OCI-LY7 (cell line): ENCODE data around the gene SDCCAG8. TPM values are rescaled to one million over a fixed set of nuclear protein-coding genes. Genes with fewer than 3 reads are reported as not detected.

Experiments
- BruUV-seq: library from RNA; stranded (reverse); fragments of 400-500 nt; replicated peaks from 2 replicates; lab custom pipeline; 2021; lab: Mats Ljungman, UMichigan
- CTCF ChIA-PET: fragments of 300-600 bp; sonication (Branson Sonifier 250); formaldehyde crosslinking; loops from one replicate; lab custom pipeline; 2022; ENCODE audit warnings: antibody characterized with exemption; ENCODE audit not compliant: unreplicated experiment; lab: Charles Lee
- POLR2A ChIA-PET: fragments of 300-600 bp; sonication (Branson Sonifier 250); formaldehyde crosslinking; loops from one replicate; lab custom pipeline; 2022; ENCODE audit warnings: antibody characterized with exemption; lab: Charles Lee
- DNase-seq: peaks from one replicate; pipeline ENCODE4 v3.0.0-alpha.2; 2015; ENCODE audit warnings: low spot score
- H2AFZ ChIP-seq: fragments of 200-600 bp; sonication (generic), shearing (Covaris generic); 2 replicates; pipeline ENCODE4 v1.6.1; 2014; ENCODE audit warnings: mild to moderate bottlenecking, antibody characterized with exemption, low read length, moderate library complexity
- H3K27ac ChIP-seq: fragments of 200-600 bp; sonication (generic); 2 replicates; pipeline ENCODE4 v1.5.1; 2014; ENCODE audit warnings: mixed run types, low read depth, mild to moderate bottlenecking, moderate library complexity, low read length, inconsistent platforms; ENCODE audit not compliant: poor library complexity, severe bottlenecking
- H3K36me3 ChIP-seq: fragments of 200-600 bp; sonication (generic); 2 replicates; pipeline ENCODE4 v1.6.1; 2014; ENCODE audit warnings: mild to moderate bottlenecking, antibody characterized with exemption, low read length, moderate library complexity, mixed read lengths; ENCODE audit not compliant: insufficient read depth
- H3K4me1 ChIP-seq: fragments of 200-600 bp; sonication (generic); 2 replicates; pipeline ENCODE4 v1.5.1; 2014; ENCODE audit warnings: mild to moderate bottlenecking, low read length; ENCODE audit not compliant: insufficient read depth, poor library complexity, severe bottlenecking
- H3K4me2 ChIP-seq: fragments of 200-600 bp; sonication (generic); 2 replicates; pipeline ENCODE4 v1.6.1; 2014; ENCODE audit warnings: mild to moderate bottlenecking, low read length
- H3K4me3 ChIP-seq: fragments of 200-600 bp; sonication (generic); 2 replicates; pipeline ENCODE4 v1.5.1; 2014; ENCODE audit warnings: mild to moderate bottlenecking, low read depth, low read length; ENCODE audit not compliant: poor library complexity, severe bottlenecking
- H3K79me2 ChIP-seq: fragments of 200-600 bp; sonication (generic); 2 replicates; pipeline ENCODE4 v1.6.1; 2016; ENCODE audit warnings: low read depth, mild to moderate bottlenecking, low read length, moderate library complexity, mixed read lengths; ENCODE audit not compliant: insufficient read depth
- H3K9me2 ChIP-seq: fragments of 200-600 bp; sonication (generic); 2 replicates; pipeline ENCODE4 v1.6.1; 2016; ENCODE audit warnings: mild to moderate bottlenecking, low read length, mixed read lengths; ENCODE audit not compliant: insufficient read depth
- H3K9me3 ChIP-seq: fragments of 200-600 bp; sonication (generic); 2 replicates; pipeline ENCODE4 v1.6.1; 2014; ENCODE audit warnings: mild to moderate bottlenecking, mixed run types, low read length, mixed read lengths
- H4K20me1 ChIP-seq: fragments of 200-600 bp; sonication (generic); 2 replicates; pipeline ENCODE4 v1.6.1; 2014; ENCODE audit warnings: mild to moderate bottlenecking, antibody characterized with exemption, low read length, moderate library complexity, mixed read lengths; ENCODE audit not compliant: insufficient read depth
- EZH2phosphoT487 ChIP-seq: fragments of 200-600 bp; sonication (generic); IDR thresholded peaks from 2 replicates; pipeline ENCODE4 v1.6.1; 2018; ENCODE audit warnings: low read depth, borderline replicate concordance, mild to moderate bottlenecking, mixed run types, antibody characterized with exemption, low read length, moderate library complexity, mixed read lengths
- intact Hi-C: fragments of 100-400 bp; cut with micrococcal nuclease; formaldehyde crosslinking; loops from one replicate; pipeline ENCODE4 v1.10.0; 2022; ENCODE audit not compliant: unreplicated experiment
- total RNA-seq, 2 experiments: library from RNA; depleted of rRNA in 1 of 2; stranded (reverse); fragments of >200 nt in 1 of 2; shearing (Covaris generic) in 1 of 2; gene quantifications; 2 replicates each; pipeline ENCODE4 v1.2.3, GENCODE V29; 2014 to 2022
- TF ChIP-seq, protein P1 (sequence below): fragments of 200-600 bp; sonication (generic); conservative IDR thresholded peaks from 2 replicates; pipeline ENCODE4 v1.5.1; 2014; ENCODE audit warnings: mild to moderate bottlenecking, antibody characterized with exemption, low read length, moderate library complexity, mixed read lengths

Gene SDCCAG8
- total RNA-seq, 2 experiments from 2014 or later = 18.1 to 28.7 TPM

DNA sequence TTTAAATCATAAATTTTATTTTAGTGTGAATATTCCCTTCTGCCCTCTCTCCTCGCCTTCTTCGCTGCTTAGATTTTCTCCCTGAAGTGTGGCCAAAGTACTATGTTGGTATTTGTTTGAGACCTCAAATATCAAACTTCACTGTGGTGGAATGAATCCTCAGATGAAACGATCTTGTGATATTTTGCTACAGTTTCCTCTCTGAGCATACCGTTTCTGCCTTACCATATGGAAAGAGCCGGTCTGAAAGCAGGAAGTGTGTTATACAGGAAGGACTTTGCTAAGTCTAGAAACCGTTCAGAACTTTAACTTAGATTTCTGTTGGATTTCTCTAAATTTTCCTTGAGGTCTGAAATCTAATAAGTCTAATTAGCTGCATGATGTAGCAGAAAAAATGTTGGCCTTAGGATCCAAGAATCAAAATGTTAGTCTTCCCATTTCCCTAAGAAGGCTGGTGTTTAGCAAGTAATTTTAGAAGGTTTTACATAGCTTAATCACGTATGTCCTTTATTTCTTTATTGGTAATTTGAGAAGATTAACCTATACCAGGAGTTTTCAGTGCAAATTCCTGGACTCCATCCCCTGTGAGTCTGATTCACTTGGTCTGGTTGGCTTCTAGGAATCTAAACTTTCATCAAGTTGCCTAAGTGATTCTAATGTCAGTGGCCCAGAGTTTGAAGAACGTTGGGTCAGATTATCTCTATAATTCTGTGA lies 30.7 kb downstream of the SDCCAG8 start:
- peaks cover 16% of the 10 kb centered on the region for H3K4me1 ChIP-seq
- DNase-seq = no peak
- H3K9me2 ChIP-seq = no peaks in the 10 kb centered on the region
- no peaks in the 10 kb centered on the region for H4K20me1 ChIP-seq
- intact Hi-C loops = no loop called here
- H3K36me3 ChIP-seq = peaks cover 26% of the 10 kb centered on the region
- TF ChIP-seq, protein P1, sequence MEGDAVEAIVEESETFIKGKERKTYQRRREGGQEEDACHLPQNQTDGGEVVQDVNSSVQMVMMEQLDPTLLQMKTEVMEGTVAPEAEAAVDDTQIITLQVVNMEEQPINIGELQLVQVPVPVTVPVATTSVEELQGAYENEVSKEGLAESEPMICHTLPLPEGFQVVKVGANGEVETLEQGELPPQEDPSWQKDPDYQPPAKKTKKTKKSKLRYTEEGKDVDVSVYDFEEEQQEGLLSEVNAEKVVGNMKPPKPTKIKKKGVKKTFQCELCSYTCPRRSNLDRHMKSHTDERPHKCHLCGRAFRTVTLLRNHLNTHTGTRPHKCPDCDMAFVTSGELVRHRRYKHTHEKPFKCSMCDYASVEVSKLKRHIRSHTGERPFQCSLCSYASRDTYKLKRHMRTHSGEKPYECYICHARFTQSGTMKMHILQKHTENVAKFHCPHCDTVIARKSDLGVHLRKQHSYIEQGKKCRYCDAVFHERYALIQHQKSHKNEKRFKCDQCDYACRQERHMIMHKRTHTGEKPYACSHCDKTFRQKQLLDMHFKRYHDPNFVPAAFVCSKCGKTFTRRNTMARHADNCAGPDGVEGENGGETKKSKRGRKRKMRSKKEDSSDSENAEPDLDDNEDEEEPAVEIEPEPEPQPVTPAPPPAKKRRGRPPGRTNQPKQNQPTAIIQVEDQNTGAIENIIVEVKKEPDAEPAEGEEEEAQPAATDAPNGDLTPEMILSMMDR = no peak
- no peak for TF ChIP-seq EZH2phosphoT487
- BruUV-seq = no TSS peak
- ChIA-PET POLR2A (interaction anchor here (0.6 to 1.5 kb wide), 2 partner anchors 10 to 652 kb away, joined by 3 to 4 read pairs; no protein-coding TSS in a partner anchor), CTCF (no interaction called here)
- H3K79me2 ChIP-seq = no peaks in the 10 kb centered on the region
- H3K4me2 ChIP-seq = no peak overlapping the region
- no peaks in the 10 kb centered on the region for H3K9me3 ChIP-seq
- H3K4me3 ChIP-seq = no peak overlapping the region
- no peak overlapping the region for H2AFZ ChIP-seq
- H3K27ac ChIP-seq = no peak overlapping the region

DNA sequence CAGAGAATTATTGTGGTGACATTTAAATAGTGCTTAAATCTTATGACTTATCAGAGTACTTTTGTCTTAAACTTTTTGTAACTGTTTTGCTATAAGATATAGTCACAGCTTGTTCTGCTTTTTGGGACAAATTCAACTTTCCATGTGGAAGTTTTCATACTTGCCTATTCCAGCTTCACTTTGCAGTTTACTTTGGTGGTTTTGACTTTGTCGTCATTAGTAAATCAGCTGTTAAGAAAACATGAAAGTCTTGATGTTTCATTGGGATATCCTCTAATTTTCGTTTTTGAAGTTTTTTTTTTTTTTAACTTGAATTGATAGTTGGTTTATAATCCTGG lies 31.3 kb downstream of the SDCCAG8 start:
- H3K9me2 ChIP-seq = no peaks in the 10 kb centered on the region
- H3K27ac ChIP-seq = no peak overlapping the region
- no peak overlapping the region for H3K4me2 ChIP-seq
- peaks cover 16% of the 10 kb centered on the region for H3K4me1 ChIP-seq
- H3K9me3 ChIP-seq = no peaks in the 10 kb centered on the region
- no peaks in the 10 kb centered on the region for H4K20me1 ChIP-seq
- no peak overlapping the region for H2AFZ ChIP-seq
- peaks cover 26% of the 10 kb centered on the region for H3K36me3 ChIP-seq
- ChIA-PET CTCF (no interaction called here), POLR2A (interaction anchor here (0.6 to 1.5 kb wide), 2 partner anchors 9 to 653 kb away, joined by 3 to 4 read pairs; no protein-coding TSS in a partner anchor)
- no peaks in the 10 kb centered on the region for H3K79me2 ChIP-seq
- BruUV-seq = no TSS peak
- TF ChIP-seq, protein P1 = no peak
- no peak for TF ChIP-seq EZH2phosphoT487
- no peak overlapping the region for H3K4me3 ChIP-seq
- intact Hi-C loops = no loop called here
- no peak for DNase-seq

DNA sequence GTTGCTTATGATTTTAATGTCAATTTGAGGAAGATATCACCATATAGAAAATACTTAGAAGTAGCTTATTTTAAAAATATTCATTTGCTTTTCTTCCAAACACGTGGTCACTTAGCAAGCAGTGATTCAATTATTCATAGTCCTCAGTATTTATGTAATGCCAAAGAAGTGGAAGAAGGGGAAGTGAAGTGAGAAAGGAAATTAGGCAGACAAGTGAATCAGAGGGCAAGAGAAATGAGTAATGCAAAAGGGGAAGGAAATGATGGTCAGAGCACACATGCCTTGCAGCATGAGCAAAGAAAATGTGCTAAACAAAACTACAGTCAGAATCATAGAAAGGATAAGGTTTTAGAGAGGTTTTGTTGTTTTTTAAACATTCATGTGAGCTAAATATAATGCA lies 31.8 kb downstream of the SDCCAG8 start:
- Histone ChIP-seq H3K9me2 (no peaks in the 10 kb centered on the region), H3K4me1 (peaks cover 16% of the 10 kb centered on the region), H3K36me3 (peaks cover 26% of the 10 kb centered on the region), H2AFZ (no peak overlapping the region), H3K4me3 (no peak overlapping the region), H3K27ac (no peak overlapping the region), H4K20me1 (no peaks in the 10 kb centered on the region), H3K4me2 (0 out of 2 replicates have a peak overlapping the region, but pooled peaks have one; percentile 0), H3K79me2 (no peaks in the 10 kb centered on the region), H3K9me3 (no peaks in the 10 kb centered on the region)
- TF ChIP-seq, protein P1 = no peak
- TF ChIP-seq EZH2phosphoT487 = no peak
- peak; percentile 29 for DNase-seq
- no TSS peak for BruUV-seq
- ChIA-PET POLR2A (interaction anchor here (1.5 kb wide), 1 partner anchor 9 kb away, joined by 4 read pairs; no protein-coding TSS in a partner anchor), CTCF (no interaction called here)
- intact Hi-C loops = no loop called here
